ENCODE results near the gene PUDP. TPM values are rescaled to one million over a fixed set of nuclear protein-coding genes. Genes with fewer than 3 reads are reported as not detected.

The PUDP gene
- total and polyA plus RNA-seq, 8 donors, result 3.3 to 20.2 (median 8.7) TPM

GRCh38 chrX:7062903-7063302 lies 85.0 kb downstream of the PUDP start:
- Histone ChIP-seq H3K9me3 (no peaks in the 10 kb centered on the region), H3K27me3 (no peaks in the 10 kb centered on the region), H3K27ac (no peak overlapping the region), H3K4me1 (no peaks in the 10 kb centered on the region), H3K36me3 (no peaks in the 10 kb centered on the region), H3K4me3 (no peak overlapping the region)
- intact Hi-C loops (cut with DNase I), result no loop called here
- ATAC-seq (no peak), FAIRE-seq (no peak), DNase-seq (no peak)
- 91 to 97% methylated on average over 1 of the region's 1 CpG for WGBS, 2 donors
- no peak for TF ChIP-seq CTCF (IDR thresholded peaks at IDR 0.05)

GRCh38 chrX:7062276-7062675 lies 85.7 kb downstream of the PUDP start:
- Histone ChIP-seq H3K27me3 (no peaks in the 10 kb centered on the region), H3K36me3 (peaks cover 0 to 2% (median 0%) of the 10 kb centered on the region in 3 donors), H3K27ac (no peak overlapping the region), H3K4me1 (no peaks in the 10 kb centered on the region), H3K9me3 (no peaks in the 10 kb centered on the region), H3K4me3 (no peak overlapping the region)
- no peak for TF ChIP-seq CTCF (IDR thresholded peaks at IDR 0.05)
- 93 to 100% methylated on average over 1 of the region's 1 CpG for WGBS, 2 donors
- FAIRE-seq, result no peak
- intact Hi-C loops (cut with DNase I), result no loop called here
- no peak for ATAC-seq
- no peak for DNase-seq

DNA sequence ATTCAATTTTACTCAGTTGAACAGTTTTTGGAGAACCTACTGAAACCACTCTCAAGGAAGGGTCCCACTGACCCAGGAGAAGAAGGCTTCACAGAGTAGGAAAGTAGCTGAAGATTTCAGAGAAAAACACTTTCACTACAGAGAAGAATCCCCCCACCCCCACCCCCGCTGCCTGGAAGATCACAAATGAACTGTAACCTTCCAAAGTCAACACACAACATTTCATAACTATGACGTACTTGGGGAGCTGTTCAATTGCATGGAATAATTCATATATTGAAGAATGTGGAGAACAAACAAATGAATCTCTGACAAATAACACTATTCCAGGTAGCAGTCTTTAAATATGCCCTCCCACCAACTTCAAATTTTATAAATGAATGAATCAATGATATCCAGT lies 86.5 kb downstream of the PUDP start:
- no peak for FAIRE-seq
- intact Hi-C loops (cut with DNase I), result no loop called here
- H3K36me3 ChIP-seq, result peaks cover 0 to 5% (median 0%) of the 10 kb centered on the region in 3 donors
- TF ChIP-seq CTCF (IDR thresholded peaks at IDR 0.05), result no peak
- no peak overlapping the region for H3K27ac ChIP-seq
- DNase-seq, result no peak
- ATAC-seq, result no peak
- H3K9me3 ChIP-seq, result no peaks in the 10 kb centered on the region
- 67 to 78% methylated on average over 2 of the region's 2 CpGs for WGBS, 2 donors
- no peaks in the 10 kb centered on the region for H3K4me1 ChIP-seq
- no peaks in the 10 kb centered on the region for H3K27me3 ChIP-seq
- H3K4me3 ChIP-seq, result no peak overlapping the region

DNA sequence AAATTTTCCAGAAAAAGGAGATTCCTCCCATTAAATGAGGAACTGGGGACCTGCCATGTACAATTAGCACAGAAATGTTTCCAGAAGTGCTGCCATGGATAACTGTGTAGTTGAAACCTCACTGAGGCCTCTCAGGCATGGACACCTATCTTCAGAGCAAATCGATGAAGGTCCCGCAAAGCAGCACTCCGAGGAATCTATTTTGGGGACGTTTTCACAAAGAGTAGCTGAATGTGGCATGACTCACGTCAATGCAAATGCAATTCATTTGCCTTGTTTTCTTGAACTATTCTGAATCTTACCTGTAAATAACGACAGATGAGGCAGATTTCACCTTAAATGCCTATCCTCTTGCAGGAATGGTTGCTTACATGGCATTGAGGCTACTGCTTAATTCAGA lies 87.5 kb downstream of the PUDP start:
- FAIRE-seq (no peak), ATAC-seq (no peak), DNase-seq (no peak)
- Histone ChIP-seq H3K27ac (no peak overlapping the region), H3K9me3 (no peaks in the 10 kb centered on the region), H3K27me3 (no peaks in the 10 kb centered on the region), H3K4me1 (no peaks in the 10 kb centered on the region), H3K36me3 (peaks cover 0 to 5% (median 0%) of the 10 kb centered on the region in 3 donors), H3K4me3 (no peak overlapping the region)
- no peak for TF ChIP-seq CTCF (IDR thresholded peaks at IDR 0.05)
- intact Hi-C loops (cut with DNase I), result no loop called here
- WGBS, 2 donors, result 96 to 97% methylated on average over 6 of the region's 6 CpGs

- FAIRE-seq (no peak), ATAC-seq (no peak), DNase-seq (no peak)
- Histone ChIP-seq H3K9me3 (no peaks in the 10 kb centered on the region), H3K4me1 (no peaks in the 10 kb centered on the region), H3K27me3 (no peaks in the 10 kb centered on the region), H3K36me3 (peaks cover 0 to 5% (median 0%) of the 10 kb centered on the region in 3 donors), H3K4me3 (no peak overlapping the region), H3K27ac (no peak overlapping the region)
- intact Hi-C loops (cut with DNase I), result no loop called here
- WGBS, 2 donors, result 93 to 95% methylated on average over 5 of the region's 5 CpGs
- TF ChIP-seq CTCF (IDR thresholded peaks at IDR 0.05), result no peak
These were observed 88.1 kb downstream of the PUDP start for GRCh38 chrX:7059859-7060258.

All from pancreas (tissue), 10 donors.